Choroid plexus epithelial cell (primary cell): ENCODE measurements around the gene KLC4.

ENCODE experiments used
- DNase-seq: peaks from one replicate; pipeline ENCODE4 v3.0.0-alpha.2; 2010; ENCODE audit warnings: low read depth
- H3K4me3 ChIP-seq: 2 replicates; pipeline ENCODE4 v1.5.1; 2011; ENCODE audit warnings: low read depth, mild to moderate bottlenecking, control low read depth, low read length, moderate library complexity
- TF ChIP-seq, protein P1 (sequence below): conservative IDR thresholded peaks from 2 replicates; pipeline ENCODE4 v1.5.1; 2011; ENCODE audit warnings: low read depth, mild to moderate bottlenecking, control low read depth, inconsistent platforms, low read length, moderate library complexity

KLC4 gene

DNA sequence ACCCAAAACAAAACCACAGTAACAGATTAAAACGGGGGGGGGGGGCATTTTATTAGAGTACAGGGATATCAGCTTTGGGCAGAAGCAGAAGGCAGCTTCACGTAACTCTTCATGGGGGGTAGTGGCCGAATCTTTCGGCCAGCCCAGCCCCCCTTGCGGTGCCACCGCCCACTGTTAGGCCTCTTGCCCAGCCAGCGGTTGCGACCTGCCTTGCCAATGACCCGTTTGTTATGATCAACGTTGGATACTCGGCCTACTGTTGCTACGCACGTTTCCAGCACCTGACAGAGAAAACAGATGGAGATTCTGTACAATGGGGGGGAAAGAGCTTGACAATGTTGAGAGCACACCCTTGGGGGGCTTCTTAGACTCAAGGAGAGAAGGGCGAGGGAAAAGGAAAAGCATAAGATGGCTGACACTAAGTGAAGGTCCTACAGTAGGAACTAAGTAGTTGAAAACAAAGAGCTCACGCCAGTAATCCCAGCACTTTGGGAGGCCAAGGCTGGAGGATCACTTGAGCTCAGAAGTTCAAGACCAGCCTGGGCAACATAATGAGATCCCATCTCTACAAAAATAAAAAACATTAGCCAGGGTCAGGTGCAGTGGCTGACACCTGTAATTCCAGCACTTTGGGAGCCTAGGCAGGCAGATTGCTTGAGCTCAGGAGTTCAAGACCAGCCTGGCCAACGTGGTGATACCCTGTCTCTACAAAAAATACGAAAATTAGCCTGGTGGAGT lies 5.1 kb upstream of the KLC4 start:
- TF ChIP-seq, protein P1, sequence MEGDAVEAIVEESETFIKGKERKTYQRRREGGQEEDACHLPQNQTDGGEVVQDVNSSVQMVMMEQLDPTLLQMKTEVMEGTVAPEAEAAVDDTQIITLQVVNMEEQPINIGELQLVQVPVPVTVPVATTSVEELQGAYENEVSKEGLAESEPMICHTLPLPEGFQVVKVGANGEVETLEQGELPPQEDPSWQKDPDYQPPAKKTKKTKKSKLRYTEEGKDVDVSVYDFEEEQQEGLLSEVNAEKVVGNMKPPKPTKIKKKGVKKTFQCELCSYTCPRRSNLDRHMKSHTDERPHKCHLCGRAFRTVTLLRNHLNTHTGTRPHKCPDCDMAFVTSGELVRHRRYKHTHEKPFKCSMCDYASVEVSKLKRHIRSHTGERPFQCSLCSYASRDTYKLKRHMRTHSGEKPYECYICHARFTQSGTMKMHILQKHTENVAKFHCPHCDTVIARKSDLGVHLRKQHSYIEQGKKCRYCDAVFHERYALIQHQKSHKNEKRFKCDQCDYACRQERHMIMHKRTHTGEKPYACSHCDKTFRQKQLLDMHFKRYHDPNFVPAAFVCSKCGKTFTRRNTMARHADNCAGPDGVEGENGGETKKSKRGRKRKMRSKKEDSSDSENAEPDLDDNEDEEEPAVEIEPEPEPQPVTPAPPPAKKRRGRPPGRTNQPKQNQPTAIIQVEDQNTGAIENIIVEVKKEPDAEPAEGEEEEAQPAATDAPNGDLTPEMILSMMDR, result no peak
- H3K4me3 ChIP-seq, result peak overlapping the region; percentile 83
- DNase-seq, result no peak

DNA sequence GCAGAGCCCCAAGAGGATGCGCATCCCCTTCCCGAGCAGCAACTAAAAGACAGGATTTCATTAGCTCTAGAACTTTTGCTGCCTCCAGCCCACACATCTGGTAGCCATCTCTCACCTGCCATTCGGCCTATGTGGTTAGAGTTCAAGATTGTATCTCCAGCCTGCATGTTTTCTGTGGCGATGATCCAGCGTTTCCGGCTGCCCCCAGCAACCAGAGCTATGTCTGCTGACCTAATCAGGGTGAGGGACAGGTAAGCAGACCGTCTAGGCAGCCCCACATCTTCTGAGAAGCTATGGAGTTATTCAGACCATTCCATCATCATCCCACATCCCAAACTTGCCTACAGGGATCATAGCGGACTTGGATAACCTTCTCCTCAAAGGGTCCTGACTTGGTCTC lies 3.5 kb upstream of the KLC4 start:
- no peak overlapping the region for H3K4me3 ChIP-seq
- TF ChIP-seq, protein P1, result no peak
- no peak for DNase-seq

DNA sequence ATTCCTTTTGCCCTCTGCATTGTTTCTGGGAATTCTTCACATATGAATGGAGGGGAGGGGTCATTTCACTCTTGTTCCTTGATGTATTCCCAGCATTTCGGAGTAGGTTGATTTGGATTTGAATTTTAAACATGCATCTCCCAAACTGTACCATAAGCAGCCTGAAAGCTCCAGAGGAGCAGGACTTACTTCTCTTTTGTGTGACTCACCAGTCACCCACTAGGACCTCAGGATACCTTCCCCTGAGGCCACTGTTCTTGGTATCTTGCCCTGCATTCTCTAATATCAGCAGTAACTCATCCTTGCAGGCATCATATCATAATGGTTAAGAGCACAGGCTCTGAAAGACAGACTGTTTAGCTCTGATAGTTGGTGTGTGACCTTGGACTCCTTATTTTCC lies 900 bp upstream of the KLC4 start:
- no peak for DNase-seq
- TF ChIP-seq, protein P1, result no peak
- H3K4me3 ChIP-seq, result peak overlapping the region; percentile 77

DNA sequence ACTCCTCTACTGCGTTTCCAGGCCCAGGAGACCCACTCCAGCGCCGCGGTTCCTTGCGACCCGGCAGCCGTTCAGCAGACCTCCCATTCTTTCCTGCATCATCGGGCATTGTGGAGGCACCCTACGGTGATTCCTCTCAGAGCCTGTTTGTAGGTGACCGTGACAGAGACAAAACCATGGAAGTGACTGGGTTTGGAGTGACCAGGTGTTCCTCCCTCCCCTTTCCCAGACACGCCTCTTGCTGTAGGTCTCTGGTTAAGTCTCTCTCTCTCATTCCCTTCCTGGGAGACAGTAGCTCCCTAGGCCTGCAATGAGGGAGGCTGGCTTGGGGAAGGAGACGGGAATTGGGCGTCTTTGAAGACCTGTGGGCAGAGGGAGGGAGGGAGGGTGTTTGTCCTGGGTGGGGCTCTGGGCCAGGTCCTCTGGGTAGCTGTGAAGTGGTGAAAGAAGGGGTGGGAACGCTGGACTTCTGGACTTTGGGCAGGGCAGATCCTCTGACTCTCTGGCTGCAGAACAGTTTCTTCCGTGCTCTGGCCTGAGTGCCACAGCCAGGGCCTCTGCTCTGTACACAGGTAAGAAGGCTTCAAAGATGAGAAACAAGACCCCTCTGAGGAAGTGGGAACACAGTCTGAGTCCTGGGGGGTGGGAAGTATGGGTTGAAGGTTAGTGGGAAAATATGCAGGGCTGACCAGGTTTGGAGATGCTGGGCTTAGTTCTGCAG lies 763 bp downstream of the KLC4 start:
- TF ChIP-seq, protein P1, result no peak
- DNase-seq, result peak; percentile 18
- peak overlapping the region; percentile 87 for H3K4me3 ChIP-seq

DNA sequence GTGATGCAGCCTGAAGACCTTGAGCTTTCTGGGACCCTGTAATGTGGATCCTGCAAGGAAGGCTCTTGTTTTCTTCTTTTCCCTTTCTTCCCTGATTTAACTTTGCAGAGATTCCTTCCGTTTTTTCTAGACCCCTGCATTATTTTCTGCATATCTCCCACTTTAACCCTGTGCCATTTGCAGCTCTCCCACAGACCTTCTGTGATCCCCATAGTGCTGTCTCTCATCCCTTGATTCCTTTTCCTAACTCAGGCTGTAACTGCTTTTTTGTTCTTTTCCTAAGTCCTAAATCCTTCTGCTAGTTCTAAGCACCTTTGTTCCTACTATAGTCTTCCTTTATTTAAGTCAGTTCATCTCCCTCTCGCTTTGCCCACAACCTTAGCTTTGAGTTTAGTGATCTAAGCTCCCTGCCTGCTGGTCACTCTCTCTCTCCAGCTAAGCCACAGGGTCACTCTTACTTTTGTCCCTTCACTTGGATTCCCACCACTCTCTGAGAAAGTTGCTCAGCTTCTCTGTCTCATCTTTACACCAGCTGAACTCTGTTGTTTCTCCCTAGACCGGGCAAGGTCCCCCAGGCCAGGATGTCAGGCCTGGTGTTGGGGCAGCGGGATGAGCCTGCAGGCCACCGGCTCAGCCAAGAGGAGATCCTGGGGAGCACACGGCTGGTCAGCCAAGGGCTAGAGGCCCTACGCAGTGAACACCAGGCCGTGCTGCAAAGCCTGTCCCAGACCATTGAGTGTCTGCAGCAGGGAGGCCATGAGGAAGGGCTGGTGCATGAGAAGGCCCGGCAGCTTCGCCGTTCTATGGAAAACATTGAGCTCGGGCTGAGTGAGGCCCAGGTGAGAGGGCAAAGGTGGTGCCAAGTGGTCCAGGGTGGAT lies 1.6 kb downstream of the KLC4 start:
- TF ChIP-seq, protein P1, result no peak
- no peak for DNase-seq
- H3K4me3 ChIP-seq, result no peak overlapping the region

DNA sequence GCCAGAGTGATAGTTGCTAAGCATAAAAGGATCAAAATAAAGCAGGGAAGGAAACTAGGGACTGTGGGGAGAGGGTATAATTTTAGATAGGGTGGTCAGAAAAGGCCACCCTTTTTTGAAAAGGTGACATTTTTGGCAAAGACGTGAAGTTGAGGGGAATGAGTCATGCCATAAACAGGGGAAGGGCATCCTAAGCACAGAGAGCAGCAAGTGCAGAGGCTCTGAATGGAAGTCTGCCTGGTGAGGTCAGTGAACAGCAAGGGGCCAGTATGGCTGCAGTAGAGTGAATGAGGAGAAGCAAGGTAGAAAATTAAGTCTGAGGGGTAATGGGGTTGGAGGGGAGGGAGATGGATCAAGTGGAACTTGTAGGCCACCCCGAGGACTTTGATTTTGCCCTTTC lies 2.4 kb downstream of the KLC4 start:
- H3K4me3 ChIP-seq, result no peak overlapping the region
- DNase-seq, result peak; percentile 47
- TF ChIP-seq, protein P1, result no peak
